Liver (tissue), 9 donors: ENCODE measurements around the gene SENP1. TPM values are rescaled to one million over a fixed set of nuclear protein-coding genes. Genes with fewer than 3 reads are reported as not detected.

Source experiments
- DNase-seq: peaks from one replicate; pipeline ENCODE4 v3.0.0-alpha.2; 2017; ENCODE audit warnings: low spot score
- H3K27ac ChIP-seq, 2 donors: one replicate each; pipeline ENCODE4 v1.7.0; 2013; ENCODE audit warnings: inconsistent platforms in 2 of 2, low read length in 2 of 2, control low read depth in 1 of 2, low read depth in 1 of 2, mild to moderate bottlenecking in 1 of 2
- H3K27me3 ChIP-seq, 4 donors: one replicate each; pipeline versions ENCODE4 v1.6.1 to v1.7.0; 2013; ENCODE audit warnings: low read length in 3 of 4, inconsistent platforms in 1 of 4, mild to moderate bottlenecking in 1 of 4, moderate library complexity in 1 of 4; ENCODE audit not compliant: control insufficient read depth in 4 of 4, insufficient read depth in 4 of 4
- H3K36me3 ChIP-seq, 4 donors: one replicate each; pipeline versions ENCODE4 v1.6.1 to v1.7.0; 2013; ENCODE audit warnings: low read length in 3 of 4, mild to moderate bottlenecking in 3 of 4, low read depth in 1 of 4, moderate library complexity in 1 of 4; ENCODE audit not compliant: control insufficient read depth in 4 of 4, insufficient read depth in 3 of 4
- H3K4me1 ChIP-seq, 4 donors: one replicate each; pipeline versions ENCODE4 v1.6.1 to v1.7.0; 2013; ENCODE audit warnings: low read length in 3 of 4, mild to moderate bottlenecking in 3 of 4, moderate library complexity in 1 of 4; ENCODE audit not compliant: control insufficient read depth in 4 of 4, insufficient read depth in 4 of 4
- H3K4me3 ChIP-seq, 3 donors: one replicate each; pipeline versions ENCODE4 v1.6.1 to v1.7.0; 2013; ENCODE audit warnings: low read length in 3 of 3, control low read depth in 1 of 3, low read depth in 1 of 3, mild to moderate bottlenecking in 1 of 3
- H3K9ac ChIP-seq, 2 donors: one replicate each; pipeline ENCODE4 v1.7.0; 2013; ENCODE audit warnings: low read length in 2 of 2, mild to moderate bottlenecking in 2 of 2, moderate library complexity in 2 of 2, control low read depth in 1 of 2, low read depth in 1 of 2
- H3K9me3 ChIP-seq, 4 donors: one replicate each; pipeline versions ENCODE4 v1.6.1 to v1.7.0; 2013; ENCODE audit warnings: low read length in 3 of 4; ENCODE audit not compliant: control insufficient read depth in 4 of 4
- EGR1 ChIP-seq, 2 donors: IDR thresholded peaks; 2 replicates each; pipeline ENCODE4 v1.6.1; 2016 to 2018; ENCODE audit warnings: antibody characterized with exemption in 2 of 2, low read depth in 2 of 2
- FOXA1 ChIP-seq: IDR thresholded peaks from 2 replicates; pipeline ENCODE4 v1.6.1; 2016; ENCODE audit warnings: antibody characterized with exemption
- FOXA2 ChIP-seq: IDR thresholded peaks from 2 replicates; pipeline ENCODE4 v1.6.1; 2016; ENCODE audit warnings: antibody characterized with exemption
- GABPA ChIP-seq, 2 donors: IDR thresholded peaks in 1 of 2; conservative IDR thresholded peaks in 1 of 2; 2 replicates each; pipeline ENCODE4 v1.6.1; 2016; ENCODE audit warnings: antibody characterized with exemption in 2 of 2, mild to moderate bottlenecking in 1 of 2, moderate library complexity in 1 of 2
- HNF4A ChIP-seq, 2 donors: conservative IDR thresholded peaks; 2 replicates each; pipeline ENCODE4 v1.6.1; 2016; ENCODE audit warnings: antibody characterized with exemption in 2 of 2, mild to moderate bottlenecking in 2 of 2
- HNF4G ChIP-seq: IDR thresholded peaks from 2 replicates; pipeline ENCODE4 v1.6.1; 2016; ENCODE audit warnings: antibody characterized with exemption
- JUND ChIP-seq, 2 donors: IDR thresholded peaks; 2 replicates each; pipeline ENCODE4 v1.6.1; 2016; ENCODE audit warnings: antibody characterized with exemption in 2 of 2
- NR2F2 ChIP-seq: IDR thresholded peaks from 2 replicates; pipeline ENCODE4 v1.6.1; 2016; ENCODE audit warnings: antibody characterized with exemption
- RAD21 ChIP-seq, 2 donors: IDR thresholded peaks; 2 replicates each; pipeline ENCODE4 v1.6.1; 2016; ENCODE audit warnings: antibody characterized with exemption in 2 of 2, mild to moderate bottlenecking in 2 of 2
- RXRA ChIP-seq, 2 donors: IDR thresholded peaks; 2 replicates each; pipeline ENCODE4 v1.6.1; 2017 to 2018; ENCODE audit warnings: antibody characterized with exemption in 2 of 2, mild to moderate bottlenecking in 1 of 2
- SP1 ChIP-seq: IDR thresholded peaks from 2 replicates; pipeline ENCODE4 v1.6.1; 2018; ENCODE audit warnings: antibody characterized with exemption, mild to moderate bottlenecking
- TAF1 ChIP-seq: conservative IDR thresholded peaks from 2 replicates; pipeline ENCODE4 v1.6.1; 2016; ENCODE audit warnings: antibody characterized with exemption, mild to moderate bottlenecking
- YY1 ChIP-seq: IDR thresholded peaks from 2 replicates; pipeline ENCODE4 v1.6.1; 2016; ENCODE audit warnings: antibody characterized with exemption, mild to moderate bottlenecking
- WGBS: extraction: QIAGEN DNeasy Blood & Tissue Kit; methylation state at CpG from one replicate; pipeline ENCODE4 v1.1.7; 2013; 5-methylcytosine and 5-hydroxymethylcytosine counted together
- polyA plus RNA-seq, 2 donors: library from polyadenylated mRNA; stranded (reverse) in 1 of 2; unstranded in 1 of 2; fragments of 200-250 nt in 1 of 2; fragments of >200 nt in 1 of 2; fragmentation: Nextera tagmentation in 1 of 2; extraction: Ambion mirVana in 1 of 2; gene quantifications; one replicate each; pipeline versions ENCODE4 v1.2.1 to v1.2.3, GENCODE V29; 2013 to 2015
- total RNA-seq, 2 donors: library from RNA; depleted of rRNA; stranded (reverse); fragments of >200 nt; gene quantifications; one replicate each; pipeline ENCODE4 v1.2.3, GENCODE V29; 2014
- TF ChIP-seq, protein P1 (sequence below): IDR thresholded peaks from 2 replicates; pipeline ENCODE4 v1.6.1; 2016; ENCODE audit warnings: antibody characterized with exemption
- TF ChIP-seq, protein P2 (sequence below): IDR thresholded peaks from 2 replicates; pipeline ENCODE4 v1.6.1; 2016; ENCODE audit warnings: antibody characterized with exemption
- TF ChIP-seq, protein P3 (sequence below): fragments of 150-350 bp; IDR thresholded peaks from 2 replicates; pipeline ENCODE4 v1.5.1; 2017; ENCODE audit warnings: improper control_type of control experiment, low read depth, low read length; ENCODE audit not compliant: missing input control
- TF ChIP-seq, protein P4 (sequence below): IDR thresholded peaks from 2 replicates; pipeline ENCODE4 v1.6.1; 2016; ENCODE audit warnings: antibody characterized with exemption
- TF ChIP-seq, protein P5 (sequence below): IDR thresholded peaks from 2 replicates; pipeline ENCODE4 v1.6.1; 2016; ENCODE audit warnings: antibody characterized with exemption, mild to moderate bottlenecking
- donor health status: healthy.
- donor health status: healthy.
- donor health status: healthy.
- donor health status: healthy.
- donor health status: healthy.

Gene SENP1
- total and polyA plus RNA-seq, 4 donors, result 1.4 to 11.7 (median 4.2) TPM

DNA sequence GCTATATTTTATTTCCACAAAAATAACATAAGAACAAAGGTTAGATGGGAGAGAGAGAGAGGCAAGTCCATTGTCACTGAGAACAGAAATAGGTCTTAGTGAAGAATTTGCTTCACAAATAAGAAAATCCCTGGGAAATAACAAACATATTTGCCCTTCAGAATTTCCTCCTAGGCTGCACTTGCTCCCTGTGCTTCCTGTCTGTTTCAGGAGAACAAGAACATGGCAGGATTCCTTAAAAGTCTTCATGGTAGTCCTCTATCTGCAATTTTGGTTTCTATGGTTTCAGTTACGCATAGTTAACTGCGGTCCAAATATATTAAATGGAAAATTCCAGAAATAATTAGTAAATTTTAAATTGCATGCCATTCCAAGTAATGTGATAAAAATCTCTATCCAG is 34.1 kb downstream of the SENP1 start:
- Histone ChIP-seq H3K27ac (no peak overlapping the region), H3K9ac (no peak overlapping the region), H3K36me3 (peaks cover 2 to 44% (median 29%) of the 10 kb centered on the region in 4 donors), H3K27me3 (no peaks in the 10 kb centered on the region), H3K4me1 (no peaks in the 10 kb centered on the region), H3K9me3 (no peaks in the 10 kb centered on the region), H3K4me3 (no peak overlapping the region)
- DNase-seq, result no peak
- no peak for TF ChIP-seq NR2F2
- no peak for TF ChIP-seq FOXA1
- TF ChIP-seq GABPA (IDR thresholded peaks at IDR 0.05 in 1 of 2, conservative IDR thresholded peaks at IDR 0.05 in 1 of 2), result no peak
- 99% methylated on average over 2 of the region's 2 CpGs for WGBS

DNA sequence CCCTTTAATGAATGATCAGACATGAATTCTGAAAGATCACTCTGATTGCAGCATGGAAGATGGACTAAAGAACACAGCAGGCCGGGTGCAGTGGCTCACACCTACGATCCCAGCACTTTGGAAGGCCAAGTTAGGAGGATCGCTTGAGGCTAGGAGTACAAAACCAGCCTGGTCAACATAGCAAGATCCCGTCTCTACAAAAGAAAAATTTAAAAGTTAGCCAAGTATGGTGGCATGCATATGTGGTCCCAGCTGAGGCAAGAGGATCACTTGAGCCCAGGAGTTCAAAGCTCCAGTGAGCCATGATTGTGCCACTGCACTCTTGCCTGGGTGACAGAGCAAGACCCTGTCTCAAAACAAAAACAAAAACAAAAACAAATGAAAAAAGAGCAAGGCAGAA is 35.1 kb downstream of the SENP1 start:
- no peak for TF ChIP-seq FOXA1
- no peak for TF ChIP-seq FOXA2
- TF ChIP-seq, protein P1, sequence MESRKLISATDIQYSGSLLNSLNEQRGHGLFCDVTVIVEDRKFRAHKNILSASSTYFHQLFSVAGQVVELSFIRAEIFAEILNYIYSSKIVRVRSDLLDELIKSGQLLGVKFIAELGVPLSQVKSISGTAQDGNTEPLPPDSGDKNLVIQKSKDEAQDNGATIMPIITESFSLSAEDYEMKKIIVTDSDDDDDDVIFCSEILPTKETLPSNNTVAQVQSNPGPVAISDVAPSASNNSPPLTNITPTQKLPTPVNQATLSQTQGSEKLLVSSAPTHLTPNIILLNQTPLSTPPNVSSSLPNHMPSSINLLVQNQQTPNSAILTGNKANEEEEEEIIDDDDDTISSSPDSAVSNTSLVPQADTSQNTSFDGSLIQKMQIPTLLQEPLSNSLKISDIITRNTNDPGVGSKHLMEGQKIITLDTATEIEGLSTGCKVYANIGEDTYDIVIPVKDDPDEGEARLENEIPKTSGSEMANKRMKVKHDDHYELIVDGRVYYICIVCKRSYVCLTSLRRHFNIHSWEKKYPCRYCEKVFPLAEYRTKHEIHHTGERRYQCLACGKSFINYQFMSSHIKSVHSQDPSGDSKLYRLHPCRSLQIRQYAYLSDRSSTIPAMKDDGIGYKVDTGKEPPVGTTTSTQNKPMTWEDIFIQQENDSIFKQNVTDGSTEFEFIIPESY, result no peak
- no peak for TF ChIP-seq JUND (IDR thresholded peaks at IDR 0.05)
- TF ChIP-seq EGR1 (IDR thresholded peaks at IDR 0.05; ENCODE audit: low read depth in 2 of 2), result no peak
- TF ChIP-seq, protein P2, sequence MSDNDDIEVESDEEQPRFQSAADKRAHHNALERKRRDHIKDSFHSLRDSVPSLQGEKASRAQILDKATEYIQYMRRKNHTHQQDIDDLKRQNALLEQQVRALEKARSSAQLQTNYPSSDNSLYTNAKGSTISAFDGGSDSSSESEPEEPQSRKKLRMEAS, result no peak
- TF ChIP-seq GABPA (IDR thresholded peaks at IDR 0.05 in 1 of 2, conservative IDR thresholded peaks at IDR 0.05 in 1 of 2), result no peak
- no peak for TF ChIP-seq NR2F2
- TF ChIP-seq HNF4G, result no peak
- TF ChIP-seq, protein P3, sequence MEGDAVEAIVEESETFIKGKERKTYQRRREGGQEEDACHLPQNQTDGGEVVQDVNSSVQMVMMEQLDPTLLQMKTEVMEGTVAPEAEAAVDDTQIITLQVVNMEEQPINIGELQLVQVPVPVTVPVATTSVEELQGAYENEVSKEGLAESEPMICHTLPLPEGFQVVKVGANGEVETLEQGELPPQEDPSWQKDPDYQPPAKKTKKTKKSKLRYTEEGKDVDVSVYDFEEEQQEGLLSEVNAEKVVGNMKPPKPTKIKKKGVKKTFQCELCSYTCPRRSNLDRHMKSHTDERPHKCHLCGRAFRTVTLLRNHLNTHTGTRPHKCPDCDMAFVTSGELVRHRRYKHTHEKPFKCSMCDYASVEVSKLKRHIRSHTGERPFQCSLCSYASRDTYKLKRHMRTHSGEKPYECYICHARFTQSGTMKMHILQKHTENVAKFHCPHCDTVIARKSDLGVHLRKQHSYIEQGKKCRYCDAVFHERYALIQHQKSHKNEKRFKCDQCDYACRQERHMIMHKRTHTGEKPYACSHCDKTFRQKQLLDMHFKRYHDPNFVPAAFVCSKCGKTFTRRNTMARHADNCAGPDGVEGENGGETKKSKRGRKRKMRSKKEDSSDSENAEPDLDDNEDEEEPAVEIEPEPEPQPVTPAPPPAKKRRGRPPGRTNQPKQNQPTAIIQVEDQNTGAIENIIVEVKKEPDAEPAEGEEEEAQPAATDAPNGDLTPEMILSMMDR, result no peak
- no peak for TF ChIP-seq HNF4A (conservative IDR thresholded peaks at IDR 0.05)
- TF ChIP-seq, protein P4, sequence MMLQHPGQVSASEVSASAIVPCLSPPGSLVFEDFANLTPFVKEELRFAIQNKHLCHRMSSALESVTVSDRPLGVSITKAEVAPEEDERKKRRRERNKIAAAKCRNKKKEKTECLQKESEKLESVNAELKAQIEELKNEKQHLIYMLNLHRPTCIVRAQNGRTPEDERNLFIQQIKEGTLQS, result no peak
- TF ChIP-seq RXRA (IDR thresholded peaks at IDR 0.05), result no peak
- no peak for TF ChIP-seq TAF1
- TF ChIP-seq RAD21 (IDR thresholded peaks at IDR 0.05), result no peak
- TF ChIP-seq, protein P5, sequence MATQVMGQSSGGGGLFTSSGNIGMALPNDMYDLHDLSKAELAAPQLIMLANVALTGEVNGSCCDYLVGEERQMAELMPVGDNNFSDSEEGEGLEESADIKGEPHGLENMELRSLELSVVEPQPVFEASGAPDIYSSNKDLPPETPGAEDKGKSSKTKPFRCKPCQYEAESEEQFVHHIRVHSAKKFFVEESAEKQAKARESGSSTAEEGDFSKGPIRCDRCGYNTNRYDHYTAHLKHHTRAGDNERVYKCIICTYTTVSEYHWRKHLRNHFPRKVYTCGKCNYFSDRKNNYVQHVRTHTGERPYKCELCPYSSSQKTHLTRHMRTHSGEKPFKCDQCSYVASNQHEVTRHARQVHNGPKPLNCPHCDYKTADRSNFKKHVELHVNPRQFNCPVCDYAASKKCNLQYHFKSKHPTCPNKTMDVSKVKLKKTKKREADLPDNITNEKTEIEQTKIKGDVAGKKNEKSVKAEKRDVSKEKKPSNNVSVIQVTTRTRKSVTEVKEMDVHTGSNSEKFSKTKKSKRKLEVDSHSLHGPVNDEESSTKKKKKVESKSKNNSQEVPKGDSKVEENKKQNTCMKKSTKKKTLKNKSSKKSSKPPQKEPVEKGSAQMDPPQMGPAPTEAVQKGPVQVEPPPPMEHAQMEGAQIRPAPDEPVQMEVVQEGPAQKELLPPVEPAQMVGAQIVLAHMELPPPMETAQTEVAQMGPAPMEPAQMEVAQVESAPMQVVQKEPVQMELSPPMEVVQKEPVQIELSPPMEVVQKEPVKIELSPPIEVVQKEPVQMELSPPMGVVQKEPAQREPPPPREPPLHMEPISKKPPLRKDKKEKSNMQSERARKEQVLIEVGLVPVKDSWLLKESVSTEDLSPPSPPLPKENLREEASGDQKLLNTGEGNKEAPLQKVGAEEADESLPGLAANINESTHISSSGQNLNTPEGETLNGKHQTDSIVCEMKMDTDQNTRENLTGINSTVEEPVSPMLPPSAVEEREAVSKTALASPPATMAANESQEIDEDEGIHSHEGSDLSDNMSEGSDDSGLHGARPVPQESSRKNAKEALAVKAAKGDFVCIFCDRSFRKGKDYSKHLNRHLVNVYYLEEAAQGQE, result no peak
- TF ChIP-seq SP1, result no peak
- TF ChIP-seq YY1, result no peak
- H3K9me3 ChIP-seq, result no peaks in the 10 kb centered on the region
- H3K36me3 ChIP-seq, result peaks cover 2 to 44% (median 30%) of the 10 kb centered on the region in 4 donors
- WGBS, result 98% methylated on average over 4 of the region's 4 CpGs
- H3K4me3 ChIP-seq, result no peak overlapping the region
- no peak overlapping the region for H3K27ac ChIP-seq
- no peaks in the 10 kb centered on the region for H3K27me3 ChIP-seq
- H3K4me1 ChIP-seq, result no peaks in the 10 kb centered on the region
- H3K9ac ChIP-seq, result no peak overlapping the region
- no peak for DNase-seq
